Lung (tissue), 12 donors: ENCODE results near the gene PATZ1. TPM values are rescaled to one million over a fixed set of nuclear protein-coding genes. Genes with fewer than 3 reads are reported as not detected.
A peak's percentile ranks its signal among the peaks of the same experiment; 100 is the strongest.

Source experiments
- ATAC-seq: fragments of 200-7000 bp; cut with Tn5 transposase; one replicate; pipeline ENCODE4 v1.9.1; 2020; ENCODE audit warnings: moderate number of reproducible peaks; ENCODE audit not compliant: insufficient read depth, low FRiP score
- DNase-seq, 3 donors: peaks; one replicate each; pipeline ENCODE4 v3.0.0-alpha.2; 2013 to 2017
- H3K27ac ChIP-seq, 2 donors: one replicate each; pipeline ENCODE4 v1.5.1; 2013; ENCODE audit warnings: mild to moderate bottlenecking in 2 of 2, moderate library complexity in 2 of 2, control low read depth in 1 of 2, inconsistent platforms in 1 of 2, low read depth in 1 of 2, low read length in 1 of 2
- H3K27me3 ChIP-seq, 3 donors: one replicate each; pipeline ENCODE4 v1.5.1; 2013; ENCODE audit warnings: low read length in 2 of 3; ENCODE audit not compliant: control insufficient read depth in 3 of 3, insufficient read depth in 3 of 3
- H3K36me3 ChIP-seq, 4 donors: one replicate each; pipeline ENCODE4 v1.5.1; 2013; ENCODE audit warnings: low read length in 4 of 4, mild to moderate bottlenecking in 1 of 4, moderate library complexity in 1 of 4; ENCODE audit not compliant: control insufficient read depth in 4 of 4, insufficient read depth in 4 of 4
- H3K4me1 ChIP-seq, 5 donors: one replicate each; pipeline ENCODE4 v1.5.1; 2013; ENCODE audit warnings: low read length in 5 of 5, mild to moderate bottlenecking in 2 of 5, moderate library complexity in 1 of 5; ENCODE audit not compliant: control insufficient read depth in 5 of 5, insufficient read depth in 5 of 5
- H3K4me3 ChIP-seq: one replicate; pipeline ENCODE4 v1.5.1; 2013; ENCODE audit warnings: mild to moderate bottlenecking, control low read depth, moderate library complexity
- H3K9ac ChIP-seq, 2 donors: one replicate each; pipeline ENCODE4 v1.5.1; 2013; ENCODE audit warnings: low read length in 2 of 2, control low read depth in 1 of 2; ENCODE audit not compliant: insufficient read depth in 1 of 2
- H3K9me3 ChIP-seq, 4 donors: one replicate each; pipeline ENCODE4 v1.5.1; 2013; ENCODE audit warnings: low read length in 3 of 4, mild to moderate bottlenecking in 1 of 4, moderate library complexity in 1 of 4; ENCODE audit not compliant: control insufficient read depth in 4 of 4, insufficient read depth in 3 of 4
- CTCF ChIP-seq: IDR thresholded peaks from 2 replicates; pipeline ENCODE4 v1.5.1; 2012; ENCODE audit warnings: mild to moderate bottlenecking; ENCODE audit errors: control extremely low read depth, extremely low read depth
- WGBS, 2 donors: extraction: QIAGEN DNeasy Blood & Tissue Kit; methylation state at CpG; one replicate each; pipeline ENCODE4 v1.1.7; 2013; 5-methylcytosine and 5-hydroxymethylcytosine counted together
- polyA plus RNA-seq, 2 donors: library from polyadenylated mRNA; stranded (reverse); fragments of 200-250 nt; gene quantifications; one replicate each; pipeline ENCODE4 v1.2.1, GENCODE V29; 2013
- total RNA-seq, 2 donors: library from RNA; depleted of rRNA in 1 of 2; stranded (reverse); fragments of >200 nt in 1 of 2; gene quantifications; one replicate each; pipeline ENCODE4 v1.2.1, GENCODE V29; 2014 to 2021
- donor health status: control.
- donor health status: control.
- donor health status: Bipolar disorder and iron deficiency.
- donor health status: healthy.
- donor health status: DM: yes; HTN: yes; CAD: no.

PATZ1 gene
- total and polyA plus RNA-seq, 4 donors, result 12.6 to 35.4 (median 29.6) TPM

- peak overlapping the region in 1 of 2 donors; percentile 86 for H3K27ac ChIP-seq
- peaks cover 0 to 23% (median 8%) of the 10 kb centered on the region in 4 donors for H3K36me3 ChIP-seq
- H3K9me3 ChIP-seq, result no peaks in the 10 kb centered on the region
- ATAC-seq (no peak), DNase-seq (no peak)
- no peak overlapping the region for H3K4me3 ChIP-seq
- H3K9ac ChIP-seq, result no peak overlapping the region
- H3K4me1 ChIP-seq, result peaks cover 4 to 19% (median 10%) of the 10 kb centered on the region in 5 donors
- H3K27me3 ChIP-seq, result no peaks in the 10 kb centered on the region
- WGBS, 2 donors, result 35 to 40% methylated on average over 5 of the region's 5 CpGs
- TF ChIP-seq CTCF, result no peak
These were observed 57.5 kb downstream of the PATZ1 start for GRCh38 chr22:31288496-31289240.

- H3K9me3 ChIP-seq, result no peaks in the 10 kb centered on the region
- H3K4me1 ChIP-seq, result peaks cover 4 to 19% (median 9%) of the 10 kb centered on the region in 5 donors
- H3K36me3 ChIP-seq, result peaks cover 0 to 26% (median 8%) of the 10 kb centered on the region in 4 donors
- no peak for TF ChIP-seq CTCF
- no peaks in the 10 kb centered on the region for H3K27me3 ChIP-seq
- DNase-seq (no peak), ATAC-seq (no peak)
- no peak overlapping the region for H3K27ac ChIP-seq
- no peak overlapping the region for H3K4me3 ChIP-seq
- no peak overlapping the region for H3K9ac ChIP-seq
- WGBS, 2 donors, result 66 to 79% methylated on average over 6 of the region's 6 CpGs
These were observed 58.2 kb downstream of the PATZ1 start for GRCh38 chr22:31287818-31288495.

GRCh38 chr22:31286360-31287255, 59.5 kb downstream of the PATZ1 start:
- 57 to 66% methylated on average over 8 of the region's 8 CpGs for WGBS, 2 donors
- Histone ChIP-seq H3K9me3 (no peaks in the 10 kb centered on the region), H3K9ac (no peak overlapping the region), H3K27ac (peak overlapping the region in 1 of 2 donors; percentile 85), H3K4me1 (peaks cover under 1 to 19% (median 8%) of the 10 kb centered on the region in 5 donors), H3K36me3 (peaks cover 2 to 39% (median 9%) of the 10 kb centered on the region in 4 donors), H3K27me3 (no peaks in the 10 kb centered on the region), H3K4me3 (no peak overlapping the region)
- no peak for TF ChIP-seq CTCF
- DNase-seq (no peak), ATAC-seq (no peak)
